Stimulated activated CD8-positive, alpha-beta memory T cell treated with anti-CD3 and anti-CD28 coated beads, Interleukin-7, amount 100 ng/mL, for 48 hours (primary cell): ENCODE data around the gene B3GNT3.

Source experiments
- DNase-seq, 2 donors: peaks; one replicate each; pipeline ENCODE4 v3.0.0-alpha.2; 2020; ENCODE audit warnings: low read depth in 1 of 2; ENCODE audit errors: extremely low read depth in 1 of 2

The B3GNT3 gene, protein sequence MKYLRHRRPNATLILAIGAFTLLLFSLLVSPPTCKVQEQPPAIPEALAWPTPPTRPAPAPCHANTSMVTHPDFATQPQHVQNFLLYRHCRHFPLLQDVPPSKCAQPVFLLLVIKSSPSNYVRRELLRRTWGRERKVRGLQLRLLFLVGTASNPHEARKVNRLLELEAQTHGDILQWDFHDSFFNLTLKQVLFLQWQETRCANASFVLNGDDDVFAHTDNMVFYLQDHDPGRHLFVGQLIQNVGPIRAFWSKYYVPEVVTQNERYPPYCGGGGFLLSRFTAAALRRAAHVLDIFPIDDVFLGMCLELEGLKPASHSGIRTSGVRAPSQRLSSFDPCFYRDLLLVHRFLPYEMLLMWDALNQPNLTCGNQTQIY

GRCh38 chr19:17794731-17795494, at the start of gene B3GNT3:
Gene B3GNT3 (plus strand): TSS chr19:17795138. CDS start chr19:17807808, 12,670 bp downstream.
- no peak for DNase-seq

DNA sequence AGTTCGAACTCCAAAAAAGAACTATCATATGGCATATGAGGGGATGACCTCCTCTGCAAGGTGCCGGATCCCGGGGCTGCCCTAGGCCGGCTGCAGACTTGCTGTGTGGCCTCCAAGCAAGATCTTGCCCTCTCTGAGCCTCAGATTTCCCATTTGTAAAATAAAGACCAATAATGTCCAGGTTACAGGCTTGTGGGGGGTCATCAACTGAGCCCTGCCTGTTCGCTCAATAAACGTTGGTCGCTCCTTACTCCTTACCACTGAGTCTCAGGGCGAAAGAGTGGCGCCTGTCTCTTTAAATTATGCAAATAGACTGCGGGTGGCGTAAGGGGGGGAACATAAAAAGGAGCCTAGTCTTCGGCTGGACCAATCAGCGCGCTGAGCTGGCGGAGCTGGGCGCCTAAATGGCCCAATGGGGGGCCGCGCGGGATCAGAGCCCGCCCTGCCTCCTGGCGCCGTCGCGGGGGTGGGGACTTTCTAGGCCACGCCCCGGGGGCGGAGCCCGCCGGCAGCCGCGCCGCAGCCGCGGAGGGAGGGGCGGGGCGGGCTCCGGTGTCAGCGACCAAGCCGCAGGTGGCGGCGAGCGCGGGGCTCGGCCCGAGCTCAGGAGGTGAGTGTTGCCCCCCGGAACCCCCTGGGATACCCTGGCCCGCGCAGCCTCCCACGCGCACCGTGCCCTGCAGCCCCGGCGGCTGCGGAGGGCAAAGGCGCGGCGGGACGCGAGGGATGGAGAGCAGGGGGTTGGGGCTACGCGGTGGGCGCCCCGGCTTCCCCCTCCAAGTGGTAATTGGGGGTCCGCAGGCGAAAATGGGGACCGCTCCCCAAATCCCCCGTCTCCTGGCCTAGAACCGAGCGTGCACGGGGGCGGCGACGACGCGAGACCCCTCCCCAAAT, 47.5 kb upstream of the B3GNT3 start:
- peak; percentile 86 to 92 for DNase-seq

- DNase-seq, result no peak
These were observed 45.9 kb upstream of the B3GNT3 start for GRCh38 chr19:17748884-17749638.

DNA sequence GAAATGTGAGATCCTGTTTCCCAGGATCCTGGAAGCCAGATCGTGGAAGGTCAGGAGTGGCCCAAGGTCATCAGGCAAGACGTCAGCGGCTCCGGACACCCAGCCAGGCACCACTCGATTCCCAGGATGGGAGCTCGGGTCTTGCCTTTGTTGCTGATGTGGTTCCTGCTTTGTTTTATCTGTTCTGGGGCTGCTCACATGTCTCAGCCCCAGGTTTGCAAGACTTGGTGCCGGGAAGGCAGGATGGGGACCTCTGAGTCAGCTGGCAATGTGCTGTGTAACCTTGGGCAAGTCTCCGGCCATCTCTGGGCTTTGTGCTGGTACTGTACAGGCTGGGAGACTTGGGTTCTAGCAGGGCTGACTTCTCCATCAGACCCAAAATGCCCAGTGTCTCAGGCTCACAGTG, 45.0 kb upstream of the B3GNT3 start:
- peak in 1 of 2 donors; percentile 48 for DNase-seq

DNA sequence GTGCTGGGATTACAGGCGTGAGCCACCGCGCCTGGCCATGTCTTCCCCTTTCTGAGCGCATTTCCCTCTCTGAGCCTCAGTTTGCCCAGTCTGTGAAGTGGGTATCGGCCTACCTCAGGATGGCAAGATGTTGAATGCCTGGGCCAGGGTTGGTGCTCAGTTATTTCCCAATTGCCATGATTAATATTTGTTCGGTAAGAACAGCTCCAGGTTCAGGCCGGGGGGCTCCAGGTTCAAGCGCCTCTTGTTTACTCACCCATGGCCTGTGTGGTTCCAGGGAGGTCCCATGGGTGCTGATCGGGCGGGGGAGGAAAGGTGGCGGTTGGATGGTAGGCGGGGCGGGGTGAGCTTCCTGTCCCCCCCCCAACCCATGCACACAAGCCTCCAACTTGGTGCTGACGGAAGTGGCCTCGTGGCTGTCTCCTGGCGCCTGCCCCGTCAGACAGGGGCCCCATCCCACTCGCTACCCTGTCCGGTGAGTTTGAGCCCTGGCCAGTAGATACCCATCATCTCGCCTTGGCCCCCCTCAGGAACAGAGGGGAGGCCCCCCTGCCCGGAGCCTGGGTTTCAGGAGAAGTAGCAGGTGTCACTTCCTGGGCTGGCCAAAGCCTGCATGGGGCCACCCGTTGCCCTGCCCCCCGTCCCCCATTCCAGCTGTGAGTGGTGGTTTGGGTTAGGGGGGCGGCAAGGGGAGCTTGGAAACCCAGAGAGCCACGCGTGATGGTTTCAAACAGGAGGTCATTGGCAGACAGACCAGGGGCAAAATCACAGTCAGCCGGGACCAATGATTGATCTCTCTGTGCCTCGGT, 43.6 kb upstream of the B3GNT3 start, which contains the start of gene FCHO1:
TSS of gene FCHO1 (plus strand) at position 375 of the 809 bp plus-strand sequence. CDS start 3,688 bp downstream, outside the sequence.
- DNase-seq, result peak; percentile 76 to 87

DNA sequence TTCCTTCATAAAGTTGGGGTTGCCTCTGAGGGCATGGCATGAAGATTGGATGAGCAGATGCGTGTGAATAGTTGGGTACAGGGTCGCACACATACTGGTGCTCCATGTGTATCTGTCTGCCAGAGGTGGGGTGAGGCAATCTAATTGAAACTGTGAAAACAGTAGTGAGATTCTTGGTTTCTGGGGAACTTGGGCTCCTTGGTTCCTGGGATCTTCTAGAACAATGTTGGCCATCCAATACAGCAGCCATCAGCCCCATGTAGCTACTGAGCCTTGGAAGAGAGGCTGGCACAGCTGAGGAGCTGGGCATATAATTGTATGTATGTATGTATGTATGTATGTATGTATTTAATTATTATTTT, 43.0 kb upstream of the B3GNT3 start:
- DNase-seq, result no peak

- no peak for DNase-seq
These were observed 41.9 kb upstream of the B3GNT3 start for GRCh38 chr19:17752865-17753639.

DNA sequence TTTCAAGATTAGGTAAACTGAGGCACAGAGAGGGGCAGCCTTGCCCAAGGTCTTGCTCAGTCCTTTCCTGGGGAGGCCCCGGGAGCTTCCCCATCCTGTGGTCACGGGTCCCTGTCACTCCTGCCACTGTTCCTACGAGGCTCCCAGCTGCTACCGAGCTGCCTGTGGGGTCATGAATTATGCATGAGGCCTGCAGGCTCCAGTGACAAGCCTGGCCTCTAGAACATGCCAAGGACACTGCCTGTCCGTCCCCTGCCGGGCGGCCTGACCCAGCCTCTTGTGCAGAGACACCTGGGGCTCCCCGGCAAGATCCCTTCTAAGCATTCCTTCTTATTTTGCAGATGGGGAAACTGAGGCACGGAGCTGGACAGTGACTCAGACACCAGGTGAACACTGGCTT, 41.0 kb upstream of the B3GNT3 start:
- DNase-seq, result no peak

DNA sequence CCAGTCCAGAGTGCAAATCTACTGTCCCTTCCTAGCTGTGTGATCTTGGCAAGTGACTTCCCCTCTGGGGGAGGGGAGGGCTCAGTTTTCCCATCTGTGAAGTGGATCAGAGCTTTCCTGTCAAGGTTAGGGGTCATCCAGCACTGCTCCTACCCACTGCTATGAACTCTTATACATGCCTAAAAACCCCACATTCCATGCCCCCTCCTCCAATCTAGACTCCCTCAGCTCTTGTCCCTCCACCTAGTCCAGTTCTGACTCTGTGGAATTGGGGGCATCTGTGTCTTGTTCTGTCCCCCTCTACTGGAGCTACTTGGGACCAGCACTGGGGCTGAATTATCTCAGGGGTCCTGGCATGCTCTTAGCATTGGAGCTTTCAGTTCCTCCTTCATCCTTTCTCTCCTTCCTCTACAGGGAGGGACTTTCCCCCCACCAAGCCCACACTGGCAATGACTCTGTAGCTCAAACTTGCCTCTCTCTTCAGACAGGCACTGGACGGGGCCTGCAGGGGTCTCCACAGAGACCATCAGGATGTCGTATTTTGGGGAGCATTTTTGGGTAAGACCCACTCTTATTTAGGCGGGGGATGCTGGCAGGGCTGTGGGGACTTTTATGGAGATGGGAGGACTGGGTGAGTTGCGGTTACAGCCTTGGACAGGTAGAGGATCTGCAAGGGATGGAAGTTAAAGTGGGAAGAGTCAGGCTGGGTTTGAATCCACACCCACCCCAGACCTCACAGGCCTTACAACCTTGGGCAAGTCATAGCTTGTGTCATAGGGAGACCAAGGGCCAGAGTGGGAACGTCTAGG, 40.1 kb upstream of the B3GNT3 start:
- DNase-seq, result no peak

DNA sequence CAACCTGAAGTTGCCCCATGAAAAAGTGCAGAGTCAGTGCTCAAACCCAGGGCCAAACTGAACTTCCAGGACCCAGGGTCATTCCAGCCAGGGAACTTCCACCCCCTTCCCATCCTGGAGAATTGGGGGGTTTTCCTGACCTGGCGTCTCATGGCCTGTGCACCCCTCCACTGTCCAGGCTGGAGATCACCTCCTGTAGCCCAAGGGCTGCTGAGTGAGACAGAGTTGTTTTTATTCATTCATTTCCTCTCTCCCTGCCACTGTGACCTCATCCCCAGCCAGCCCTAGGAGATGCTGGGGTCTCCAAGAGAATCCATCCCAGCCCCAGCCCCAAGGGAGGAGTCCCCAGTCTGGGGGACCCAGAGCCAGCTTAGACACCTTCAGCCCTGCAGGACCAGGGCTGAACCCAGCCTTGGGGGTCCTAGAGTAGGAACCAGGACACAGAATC, 39.5 kb upstream of the B3GNT3 start:
- DNase-seq, result no peak

- DNase-seq, result no peak
These were observed 38.8 kb upstream of the B3GNT3 start for GRCh38 chr19:17755977-17756670.

DNA sequence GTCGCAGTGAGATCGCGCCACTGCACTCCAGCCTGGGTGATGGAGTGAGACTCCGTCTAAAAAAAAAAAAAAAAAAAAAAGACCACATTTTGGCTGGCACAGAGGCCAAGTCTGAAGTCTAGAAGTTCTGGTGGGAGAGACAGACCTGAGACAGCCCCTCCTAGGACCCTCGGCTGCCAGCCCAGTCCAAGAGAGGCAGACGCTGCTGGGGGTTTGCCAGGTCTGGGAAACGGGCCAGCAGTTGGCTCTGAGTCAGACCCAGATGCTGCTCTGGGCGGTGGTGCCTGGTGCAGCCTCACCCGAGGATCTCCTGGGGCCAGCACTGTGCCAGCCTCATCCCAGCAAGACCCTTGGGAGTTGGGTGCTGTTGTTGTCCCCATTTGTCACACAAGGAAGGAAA, 37.8 kb upstream of the B3GNT3 start:
- DNase-seq, result no peak

- no peak for DNase-seq
These were observed 36.4 kb upstream of the B3GNT3 start for GRCh38 chr19:17758515-17758914.

DNA sequence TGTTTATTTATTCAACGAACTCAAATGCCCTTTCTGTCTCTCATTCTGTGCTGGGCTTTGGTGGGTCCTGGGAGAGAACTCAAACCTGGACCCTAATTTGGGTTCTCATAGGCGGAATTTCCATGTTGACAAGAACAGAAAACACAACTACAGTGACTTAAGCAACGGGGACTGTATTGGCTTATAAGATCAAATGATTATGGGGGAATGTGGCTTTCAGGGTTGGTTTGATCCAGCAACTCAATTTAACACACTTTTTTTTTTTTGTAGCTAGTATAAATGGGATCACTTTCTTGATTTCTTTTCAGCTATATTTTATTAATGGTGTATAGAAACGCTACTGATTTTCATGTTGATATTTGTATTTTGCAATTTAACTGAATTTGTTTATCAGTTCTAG, 33.8 kb upstream of the B3GNT3 start:
- DNase-seq, result no peak

DNA sequence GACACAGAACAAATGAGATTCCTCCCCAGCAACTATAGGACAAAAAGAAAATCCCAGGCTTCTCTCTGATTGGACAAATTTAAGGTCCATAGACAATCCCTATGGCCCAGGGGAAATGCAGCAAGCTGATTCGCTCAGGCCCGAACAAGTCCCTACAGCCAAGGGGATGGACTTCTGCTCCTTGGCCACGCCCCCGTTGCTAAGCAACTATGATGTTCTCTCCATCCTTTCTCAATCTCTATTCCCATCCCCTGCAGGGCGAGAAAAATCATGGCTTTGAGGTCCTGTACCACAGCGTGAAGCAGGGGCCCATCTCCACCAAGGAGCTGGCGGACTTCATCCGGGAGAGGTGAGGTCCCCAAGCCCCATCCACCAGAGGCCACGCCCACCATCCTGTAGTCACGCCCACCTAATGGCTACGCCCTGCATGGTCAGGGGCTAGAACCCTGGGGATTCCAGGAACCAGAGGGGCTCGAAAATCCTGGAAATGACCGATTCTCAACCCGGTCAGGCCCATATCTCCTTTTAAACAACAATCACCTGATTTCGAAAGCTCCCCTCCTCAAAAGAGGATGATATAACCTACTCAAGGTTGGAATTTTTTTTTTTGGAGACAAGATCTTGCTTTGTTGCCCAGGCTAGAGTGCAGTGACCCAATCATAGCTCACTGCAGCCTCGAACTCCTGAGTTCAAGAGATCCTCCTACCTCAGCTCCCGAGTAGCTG, 32.3 kb upstream of the B3GNT3 start:
- DNase-seq, result no peak

DNA sequence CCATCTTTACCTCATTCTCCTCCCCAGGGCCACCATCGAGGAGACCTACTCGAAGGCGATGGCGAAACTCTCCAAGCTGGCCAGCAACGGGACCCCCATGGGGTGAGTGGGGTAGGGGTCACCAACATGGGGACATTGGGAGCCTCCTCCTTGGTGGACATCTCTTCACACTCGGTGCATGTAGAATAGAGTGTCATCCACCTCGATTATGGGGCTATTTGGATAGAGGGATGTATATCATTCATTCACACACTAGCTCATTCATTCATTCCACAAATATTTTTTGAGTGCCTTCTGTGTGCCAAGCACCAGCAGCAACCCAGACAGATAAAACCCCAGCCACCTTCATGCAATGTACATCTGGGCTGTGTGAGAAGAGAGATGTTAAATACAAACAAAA, 30.6 kb upstream of the B3GNT3 start:
- DNase-seq, result no peak
